ENCODE data around the gene CCDC141.
A peak's percentile ranks its signal among the peaks of the same experiment; 100 is the strongest.

DNA sequence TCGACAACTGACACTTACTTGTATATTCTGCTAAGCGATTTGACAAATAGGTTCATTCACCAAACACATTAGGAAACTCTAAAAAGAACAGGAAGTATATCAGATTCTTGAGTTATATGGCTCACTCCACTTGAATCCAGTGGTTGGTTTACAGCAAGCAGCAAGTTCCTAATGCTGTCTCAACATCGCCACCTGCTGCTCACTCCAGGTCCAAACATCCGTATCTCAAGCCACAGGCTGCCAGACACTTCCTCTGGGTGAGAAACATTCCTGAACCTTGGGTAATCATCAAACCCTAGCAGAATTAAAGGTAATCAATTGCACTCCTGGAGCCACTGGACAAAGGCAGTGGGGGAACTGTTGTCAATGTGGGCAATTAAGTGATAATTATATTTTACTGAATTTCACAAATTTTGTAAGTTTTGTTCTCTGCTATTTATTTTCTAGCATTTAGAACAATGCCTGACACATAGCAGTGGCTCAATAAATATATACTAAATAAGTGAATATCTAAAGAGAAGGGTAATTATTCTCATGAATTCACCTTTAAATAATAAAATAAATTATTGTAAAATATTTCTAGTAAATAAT lies 135.6 kb downstream of the CCDC141 start:
- TF ChIP-seq, protein P1, sequence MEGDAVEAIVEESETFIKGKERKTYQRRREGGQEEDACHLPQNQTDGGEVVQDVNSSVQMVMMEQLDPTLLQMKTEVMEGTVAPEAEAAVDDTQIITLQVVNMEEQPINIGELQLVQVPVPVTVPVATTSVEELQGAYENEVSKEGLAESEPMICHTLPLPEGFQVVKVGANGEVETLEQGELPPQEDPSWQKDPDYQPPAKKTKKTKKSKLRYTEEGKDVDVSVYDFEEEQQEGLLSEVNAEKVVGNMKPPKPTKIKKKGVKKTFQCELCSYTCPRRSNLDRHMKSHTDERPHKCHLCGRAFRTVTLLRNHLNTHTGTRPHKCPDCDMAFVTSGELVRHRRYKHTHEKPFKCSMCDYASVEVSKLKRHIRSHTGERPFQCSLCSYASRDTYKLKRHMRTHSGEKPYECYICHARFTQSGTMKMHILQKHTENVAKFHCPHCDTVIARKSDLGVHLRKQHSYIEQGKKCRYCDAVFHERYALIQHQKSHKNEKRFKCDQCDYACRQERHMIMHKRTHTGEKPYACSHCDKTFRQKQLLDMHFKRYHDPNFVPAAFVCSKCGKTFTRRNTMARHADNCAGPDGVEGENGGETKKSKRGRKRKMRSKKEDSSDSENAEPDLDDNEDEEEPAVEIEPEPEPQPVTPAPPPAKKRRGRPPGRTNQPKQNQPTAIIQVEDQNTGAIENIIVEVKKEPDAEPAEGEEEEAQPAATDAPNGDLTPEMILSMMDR (IDR thresholded peaks at IDR 0.05), result peak; percentile 75
- no peak for TF ChIP-seq POLR2A (IDR thresholded peaks at IDR 0.05; ENCODE audit: low read length)
- no peak for TF ChIP-seq CHD2 (IDR thresholded peaks at IDR 0.05; ENCODE audit: low read length, partially characterized antibody)
- no peak for TF ChIP-seq FOSL2 (IDR thresholded peaks at IDR 0.05)
- no peak for TF ChIP-seq FOSL2 (CRISPR knock-in tag; IDR thresholded peaks at IDR 0.05)
- no peak for TF ChIP-seq CBX2 (IDR thresholded peaks at IDR 0.05; ENCODE audit: borderline replicate concordance, low read depth)
- TF ChIP-seq, protein P2, sequence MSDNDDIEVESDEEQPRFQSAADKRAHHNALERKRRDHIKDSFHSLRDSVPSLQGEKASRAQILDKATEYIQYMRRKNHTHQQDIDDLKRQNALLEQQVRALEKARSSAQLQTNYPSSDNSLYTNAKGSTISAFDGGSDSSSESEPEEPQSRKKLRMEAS (IDR thresholded peaks at IDR 0.05), result no peak
- TF ChIP-seq, protein P3, sequence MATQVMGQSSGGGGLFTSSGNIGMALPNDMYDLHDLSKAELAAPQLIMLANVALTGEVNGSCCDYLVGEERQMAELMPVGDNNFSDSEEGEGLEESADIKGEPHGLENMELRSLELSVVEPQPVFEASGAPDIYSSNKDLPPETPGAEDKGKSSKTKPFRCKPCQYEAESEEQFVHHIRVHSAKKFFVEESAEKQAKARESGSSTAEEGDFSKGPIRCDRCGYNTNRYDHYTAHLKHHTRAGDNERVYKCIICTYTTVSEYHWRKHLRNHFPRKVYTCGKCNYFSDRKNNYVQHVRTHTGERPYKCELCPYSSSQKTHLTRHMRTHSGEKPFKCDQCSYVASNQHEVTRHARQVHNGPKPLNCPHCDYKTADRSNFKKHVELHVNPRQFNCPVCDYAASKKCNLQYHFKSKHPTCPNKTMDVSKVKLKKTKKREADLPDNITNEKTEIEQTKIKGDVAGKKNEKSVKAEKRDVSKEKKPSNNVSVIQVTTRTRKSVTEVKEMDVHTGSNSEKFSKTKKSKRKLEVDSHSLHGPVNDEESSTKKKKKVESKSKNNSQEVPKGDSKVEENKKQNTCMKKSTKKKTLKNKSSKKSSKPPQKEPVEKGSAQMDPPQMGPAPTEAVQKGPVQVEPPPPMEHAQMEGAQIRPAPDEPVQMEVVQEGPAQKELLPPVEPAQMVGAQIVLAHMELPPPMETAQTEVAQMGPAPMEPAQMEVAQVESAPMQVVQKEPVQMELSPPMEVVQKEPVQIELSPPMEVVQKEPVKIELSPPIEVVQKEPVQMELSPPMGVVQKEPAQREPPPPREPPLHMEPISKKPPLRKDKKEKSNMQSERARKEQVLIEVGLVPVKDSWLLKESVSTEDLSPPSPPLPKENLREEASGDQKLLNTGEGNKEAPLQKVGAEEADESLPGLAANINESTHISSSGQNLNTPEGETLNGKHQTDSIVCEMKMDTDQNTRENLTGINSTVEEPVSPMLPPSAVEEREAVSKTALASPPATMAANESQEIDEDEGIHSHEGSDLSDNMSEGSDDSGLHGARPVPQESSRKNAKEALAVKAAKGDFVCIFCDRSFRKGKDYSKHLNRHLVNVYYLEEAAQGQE (IDR thresholded peaks at IDR 0.05), result no peak
- TF ChIP-seq RCOR1 (IDR thresholded peaks at IDR 0.05; ENCODE audit: low read depth, low read length), result no peak
- TF ChIP-seq SREBF2 (IDR thresholded peaks at IDR 0.05), result no peak
- TF ChIP-seq, protein P4, sequence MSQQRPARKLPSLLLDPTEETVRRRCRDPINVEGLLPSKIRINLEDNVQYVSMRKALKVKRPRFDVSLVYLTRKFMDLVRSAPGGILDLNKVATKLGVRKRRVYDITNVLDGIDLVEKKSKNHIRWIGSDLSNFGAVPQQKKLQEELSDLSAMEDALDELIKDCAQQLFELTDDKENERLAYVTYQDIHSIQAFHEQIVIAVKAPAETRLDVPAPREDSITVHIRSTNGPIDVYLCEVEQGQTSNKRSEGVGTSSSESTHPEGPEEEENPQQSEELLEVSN (IDR thresholded peaks at IDR 0.05; ENCODE audit: borderline replicate concordance, low read depth), result no peak
- no peak for TF ChIP-seq CEBPB (IDR thresholded peaks at IDR 0.05)

Data from A549 (cell line).